ENCODE results near the gene SYNE2.

GRCh38 chr14:63960926-63961567 is 108.2 kb downstream of the SYNE2 start:
- TF ChIP-seq CTCF (IDR thresholded peaks at IDR 0.05): no peak
- no peak for TF ChIP-seq POLR2A (IDR thresholded peaks at IDR 0.05)
